ENCODE results near the gene YY1. TPM values are rescaled to one million over a fixed set of nuclear protein-coding genes. Genes with fewer than 3 reads are reported as not detected.

Gene YY1
- total and polyA plus RNA-seq, 9 of the 15 experiments (the other 6 are each of a cell fraction or from before 2014, with no cell fraction given) = 20.8 to 74.2 (median 46.7) TPM

DNA sequence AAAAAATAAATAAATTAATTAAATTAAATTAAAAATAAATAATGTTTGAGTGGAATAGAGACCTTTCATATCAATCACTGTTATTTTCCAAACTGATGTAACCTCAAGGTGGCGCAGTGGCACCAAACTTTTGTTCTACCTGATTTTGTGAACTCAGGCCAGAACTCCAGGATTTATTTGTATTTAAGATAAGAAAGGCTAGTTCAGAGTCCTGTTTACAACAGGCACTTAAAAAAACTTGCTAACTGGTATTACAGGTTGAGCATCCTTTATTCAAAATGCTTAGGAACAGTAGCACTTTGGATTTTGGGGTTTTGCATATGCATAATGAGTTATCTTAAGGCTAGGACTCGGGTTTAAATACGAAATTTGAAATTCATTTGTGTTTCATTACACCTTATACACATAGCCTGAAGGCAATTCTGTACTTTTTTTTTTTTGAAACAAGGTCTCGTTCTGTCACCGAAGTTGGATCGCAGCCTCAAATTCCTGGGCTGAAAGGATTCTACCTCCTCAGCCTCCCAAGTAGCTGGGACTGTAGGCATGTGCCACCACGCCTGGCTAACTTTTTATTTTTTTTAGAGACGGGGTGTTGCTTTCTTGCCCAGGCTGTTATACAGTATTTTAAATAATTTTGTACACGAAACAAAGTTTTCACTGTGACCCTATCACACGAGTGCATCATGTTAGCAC, 32.4 kb downstream of the YY1 start:
- H3K9me3 ChIP-seq (replicated peaks; ENCODE audit: control insufficient read depth, insufficient read depth, low read depth, low read length) = no peaks in the 10 kb centered on the region
- H3K9ac ChIP-seq (ENCODE audit: insufficient read depth in 1 of 2, low read depth in 2 of 2, low read length in 2 of 2) = no peak overlapping the region
- no peak overlapping the region for H2AFZ ChIP-seq (ENCODE audit: low read depth, low read length)
- H3K9me1 ChIP-seq (ENCODE audit: control insufficient read depth, insufficient read depth, low read length) = no peaks in the 10 kb centered on the region
- WGBS (ENCODE audit: insufficient coverage, low coverage, missing lambda C conversion rate) = 91% methylated on average over 9 of the region's 10 CpGs
- peaks cover 65% of the 10 kb centered on the region; the same call in 2 of the 3 replicates for H3K36me3 ChIP-seq (ENCODE audit: control insufficient read depth, insufficient read depth, low read length)
- ATAC-seq (no peak), DNase-seq (ENCODE audit: extremely low read depth in 1 of 4, low spot score in 3 of 4) (peak in 1 of 4 experiments; percentile 21), FAIRE-seq (no peak)
- H3K27ac ChIP-seq (ENCODE audit: extremely low read depth, low read depth, low read length) = no peak overlapping the region
- intact Hi-C loops (cut with micrococcal nuclease) = no loop called here
- ChIA-PET CTCF (ENCODE audit: low intra/inter-chr PET ratio) (interaction anchor here (1.8 kb wide), 1 partner anchor 106 kb away, joined by 6 read pairs; no protein-coding TSS in a partner anchor), POLR2A (no interaction called here)
- no peaks in the 10 kb centered on the region; a peak in 1 of 5 replicates for H3K4me1 ChIP-seq (replicated peaks in 1 of 2; ENCODE audit: control insufficient read depth in 2 of 2, insufficient read depth in 2 of 2, low read length in 2 of 2)
- no peak overlapping the region for H3K4me2 ChIP-seq (ENCODE audit: insufficient read depth, low read length)
- no peak overlapping the region for H3K4me3 ChIP-seq
- no peaks in the 10 kb centered on the region for H3K27me3 ChIP-seq (ENCODE audit: control insufficient read depth in 2 of 2, insufficient read depth in 2 of 2, low read length in 2 of 2)
- in situ Hi-C loops (cut with MboI) = no loop called here
- BruUV-seq (replicated peaks) = no TSS peak
- peaks cover 87% of the 10 kb centered on the region for H3K79me2 ChIP-seq (ENCODE audit: control insufficient read depth, insufficient read depth, low read length)
- TF ChIP-seq ZNF785 (CRISPR knock-in tag; IDR thresholded peaks at IDR 0.05) (no peak), ZSCAN29 (IDR thresholded peaks at IDR 0.05) (no peak), HNRNPH1 (optimal IDR thresholded peaks at IDR 0.05; ENCODE audit: low read depth, low read length) (no peak), ARID2 (IDR thresholded peaks at IDR 0.05) (no peak)
- TF ChIP-seq, protein P1, sequence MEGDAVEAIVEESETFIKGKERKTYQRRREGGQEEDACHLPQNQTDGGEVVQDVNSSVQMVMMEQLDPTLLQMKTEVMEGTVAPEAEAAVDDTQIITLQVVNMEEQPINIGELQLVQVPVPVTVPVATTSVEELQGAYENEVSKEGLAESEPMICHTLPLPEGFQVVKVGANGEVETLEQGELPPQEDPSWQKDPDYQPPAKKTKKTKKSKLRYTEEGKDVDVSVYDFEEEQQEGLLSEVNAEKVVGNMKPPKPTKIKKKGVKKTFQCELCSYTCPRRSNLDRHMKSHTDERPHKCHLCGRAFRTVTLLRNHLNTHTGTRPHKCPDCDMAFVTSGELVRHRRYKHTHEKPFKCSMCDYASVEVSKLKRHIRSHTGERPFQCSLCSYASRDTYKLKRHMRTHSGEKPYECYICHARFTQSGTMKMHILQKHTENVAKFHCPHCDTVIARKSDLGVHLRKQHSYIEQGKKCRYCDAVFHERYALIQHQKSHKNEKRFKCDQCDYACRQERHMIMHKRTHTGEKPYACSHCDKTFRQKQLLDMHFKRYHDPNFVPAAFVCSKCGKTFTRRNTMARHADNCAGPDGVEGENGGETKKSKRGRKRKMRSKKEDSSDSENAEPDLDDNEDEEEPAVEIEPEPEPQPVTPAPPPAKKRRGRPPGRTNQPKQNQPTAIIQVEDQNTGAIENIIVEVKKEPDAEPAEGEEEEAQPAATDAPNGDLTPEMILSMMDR (IDR thresholded peaks at IDR 0.05 in 2 of 3, conservative IDR thresholded peaks at IDR 0.05 in 1 of 3; ENCODE audit: insufficient read depth in 2 of 3, low read depth in 1 of 3, low read length in 3 of 3) = peak in 2 of 3 experiments; percentile 13 to 45; a peak in 3 of 6 replicates
- TF ChIP-seq, protein P2, sequence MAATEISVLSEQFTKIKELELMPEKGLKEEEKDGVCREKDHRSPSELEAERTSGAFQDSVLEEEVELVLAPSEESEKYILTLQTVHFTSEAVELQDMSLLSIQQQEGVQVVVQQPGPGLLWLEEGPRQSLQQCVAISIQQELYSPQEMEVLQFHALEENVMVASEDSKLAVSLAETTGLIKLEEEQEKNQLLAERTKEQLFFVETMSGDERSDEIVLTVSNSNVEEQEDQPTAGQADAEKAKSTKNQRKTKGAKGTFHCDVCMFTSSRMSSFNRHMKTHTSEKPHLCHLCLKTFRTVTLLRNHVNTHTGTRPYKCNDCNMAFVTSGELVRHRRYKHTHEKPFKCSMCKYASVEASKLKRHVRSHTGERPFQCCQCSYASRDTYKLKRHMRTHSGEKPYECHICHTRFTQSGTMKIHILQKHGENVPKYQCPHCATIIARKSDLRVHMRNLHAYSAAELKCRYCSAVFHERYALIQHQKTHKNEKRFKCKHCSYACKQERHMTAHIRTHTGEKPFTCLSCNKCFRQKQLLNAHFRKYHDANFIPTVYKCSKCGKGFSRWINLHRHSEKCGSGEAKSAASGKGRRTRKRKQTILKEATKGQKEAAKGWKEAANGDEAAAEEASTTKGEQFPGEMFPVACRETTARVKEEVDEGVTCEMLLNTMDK (IDR thresholded peaks at IDR 0.05; ENCODE audit: borderline replicate concordance, insufficient read depth, low read depth, low read length, poor library complexity, severe bottlenecking) = peak; percentile 22
- peaks cover 16% of the 10 kb centered on the region; the same call in 1 of the 2 replicates for H4K20me1 ChIP-seq (replicated peaks; ENCODE audit: control insufficient read depth, insufficient read depth, low read length)
